Measurements from ENCODE around the gene GPR27. TPM values are rescaled to one million over a fixed set of nuclear protein-coding genes. Genes with fewer than 3 reads are reported as not detected.

The GPR27 gene
- total RNA-seq, 1 donor: not detected

GRCh38 chr3:71752831-71753700 lies 589 bp upstream of the GPR27 start:
- no peak overlapping the region for H3K4me3 ChIP-seq (ENCODE audit: low read depth, low read length)
- no peak for DNase-seq (ENCODE audit: low read depth)
- no peak for TF ChIP-seq CTCF (IDR thresholded peaks at IDR 0.05; ENCODE audit: insufficient read depth, low read length)

- no peak for DNase-seq (ENCODE audit: low read depth)
- TF ChIP-seq CTCF (IDR thresholded peaks at IDR 0.05; ENCODE audit: insufficient read depth, low read length): no peak
- H3K4me3 ChIP-seq (ENCODE audit: low read depth, low read length): no peak overlapping the region
Observed at GRCh38 chr3:71754610-71755253, 1.1 kb downstream of the GPR27 start.

- no peak for TF ChIP-seq CTCF (IDR thresholded peaks at IDR 0.05; ENCODE audit: insufficient read depth, low read length)
- no peak for DNase-seq (ENCODE audit: low read depth)
- no peak overlapping the region for H3K4me3 ChIP-seq (ENCODE audit: low read depth, low read length)
Observed at GRCh38 chr3:71758091-71758490, 4.4 kb downstream of the GPR27 start.

GRCh38 chr3:71759401-71759800 lies 5.7 kb downstream of the GPR27 start:
- H3K4me3 ChIP-seq (ENCODE audit: low read depth, low read length): no peak overlapping the region
- no peak for TF ChIP-seq CTCF (IDR thresholded peaks at IDR 0.05; ENCODE audit: insufficient read depth, low read length)
- no peak for DNase-seq (ENCODE audit: low read depth)

- no peak overlapping the region for H3K4me3 ChIP-seq (ENCODE audit: low read depth, low read length)
- no peak for DNase-seq (ENCODE audit: low read depth)
- TF ChIP-seq CTCF (IDR thresholded peaks at IDR 0.05; ENCODE audit: insufficient read depth, low read length): no peak
Observed at GRCh38 chr3:71760140-71760539, 6.5 kb downstream of the GPR27 start.

- no peak for TF ChIP-seq CTCF (IDR thresholded peaks at IDR 0.05; ENCODE audit: insufficient read depth, low read length)
- H3K4me3 ChIP-seq (ENCODE audit: low read depth, low read length): no peak overlapping the region
- no peak for DNase-seq (ENCODE audit: low read depth)
Observed at GRCh38 chr3:71763426-71763825, 9.8 kb downstream of the GPR27 start.

Data from fibroblast of the aortic adventitia (primary cell).